KMS-11 (cell line): ENCODE data around the gene LDLRAD3.

Experiments
- H2AFZ ChIP-seq: fragments of 200-600 bp; sonication (generic); 2 replicates; pipeline ENCODE4 v1.6.1; 2016; ENCODE audit warnings: antibody characterized with exemption, mixed run types, low read depth
- H3K27ac ChIP-seq: fragments of 200-600 bp; sonication (generic); 2 replicates; pipeline ENCODE4 v1.6.1; 2016; ENCODE audit warnings: mild to moderate bottlenecking, mixed run types
- H3K27me3 ChIP-seq: fragments of 200-600 bp; sonication (generic); 2 replicates; pipeline ENCODE4 v1.6.1; 2017; ENCODE audit warnings: mild to moderate bottlenecking, low read depth, mixed run types, moderate library complexity; ENCODE audit not compliant: insufficient read depth
- H3K36me3 ChIP-seq: fragments of 200-600 bp; sonication (generic); 2 replicates; pipeline ENCODE4 v1.6.1; 2017; ENCODE audit warnings: mild to moderate bottlenecking, mixed run types; ENCODE audit not compliant: insufficient read depth
- H3K4me1 ChIP-seq: fragments of 200-600 bp; sonication (generic); 2 replicates; pipeline ENCODE4 v1.6.1; 2016; ENCODE audit warnings: mild to moderate bottlenecking, low read depth, mixed run types; ENCODE audit not compliant: poor library complexity, severe bottlenecking
- H3K4me2 ChIP-seq: fragments of 200-600 bp; sonication (generic); 2 replicates; pipeline ENCODE4 v1.7.0; 2016; ENCODE audit warnings: mild to moderate bottlenecking, mixed run types
- H3K4me3 ChIP-seq: fragments of 200-600 bp; sonication (generic); IDR thresholded peaks from 2 replicates; pipeline ENCODE4 v1.6.1; 2017; ENCODE audit warnings: low read depth, low read length, mixed read lengths; ENCODE audit not compliant: insufficient read depth
- H3K79me2 ChIP-seq: fragments of 200-600 bp; sonication (generic); 2 replicates; pipeline ENCODE4 v1.6.1; 2016; ENCODE audit warnings: low read depth, mixed run types; ENCODE audit not compliant: insufficient read depth
- H3K9ac ChIP-seq: fragments of 200-600 bp; sonication (generic); 2 replicates; pipeline ENCODE4 v1.6.1; 2016; ENCODE audit warnings: mild to moderate bottlenecking, mixed run types
- H4K20me1 ChIP-seq: fragments of 200-600 bp; sonication (generic); 2 replicates; pipeline ENCODE4 v1.6.1; 2016; ENCODE audit warnings: mild to moderate bottlenecking, mixed run types; ENCODE audit not compliant: insufficient read depth
- TF ChIP-seq, protein P1 (sequence below): fragments of 200-600 bp; sonication (generic); conservative IDR thresholded peaks from 2 replicates; pipeline ENCODE4 v1.6.1; 2017; ENCODE audit warnings: low read depth, mild to moderate bottlenecking, antibody characterized with exemption, low read length, moderate library complexity, mixed read lengths

LDLRAD3 gene

DNA sequence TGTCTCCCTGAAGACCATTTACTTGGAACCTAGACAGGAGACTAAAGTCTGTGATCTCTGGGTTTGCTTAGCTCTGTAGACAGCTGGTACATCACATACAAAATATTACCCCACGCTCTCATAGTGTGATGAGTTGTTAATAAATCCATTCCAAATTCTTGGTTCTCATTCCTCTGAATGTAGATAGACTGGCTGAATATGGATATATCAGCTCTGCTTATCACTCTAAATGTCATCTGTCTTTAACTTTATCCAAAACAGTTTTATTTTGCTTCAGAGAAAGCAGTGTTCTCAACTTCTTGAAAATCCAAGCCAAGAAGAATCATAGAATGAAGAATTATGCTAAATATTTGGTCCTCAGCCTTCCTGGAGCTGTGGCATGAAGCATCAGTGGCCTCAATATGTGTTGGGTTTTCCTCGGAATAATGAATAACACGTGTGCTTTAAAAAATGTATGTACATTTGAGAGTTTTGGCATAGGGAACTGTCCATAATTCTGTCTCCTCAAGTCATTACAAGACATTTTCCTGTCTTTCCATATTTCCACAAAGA is 10.5 kb upstream of the LDLRAD3 start:
- Histone ChIP-seq H3K9ac (no peak overlapping the region), H3K27me3 (no peaks in the 10 kb centered on the region), H3K4me3 (no peak overlapping the region), H4K20me1 (no peaks in the 10 kb centered on the region), H3K4me2 (no peak overlapping the region), H2AFZ (no peak overlapping the region), H3K27ac (no peak overlapping the region), H3K4me1 (peaks cover 12% of the 10 kb centered on the region), H3K79me2 (no peaks in the 10 kb centered on the region), H3K36me3 (no peaks in the 10 kb centered on the region)
- TF ChIP-seq, protein P1, sequence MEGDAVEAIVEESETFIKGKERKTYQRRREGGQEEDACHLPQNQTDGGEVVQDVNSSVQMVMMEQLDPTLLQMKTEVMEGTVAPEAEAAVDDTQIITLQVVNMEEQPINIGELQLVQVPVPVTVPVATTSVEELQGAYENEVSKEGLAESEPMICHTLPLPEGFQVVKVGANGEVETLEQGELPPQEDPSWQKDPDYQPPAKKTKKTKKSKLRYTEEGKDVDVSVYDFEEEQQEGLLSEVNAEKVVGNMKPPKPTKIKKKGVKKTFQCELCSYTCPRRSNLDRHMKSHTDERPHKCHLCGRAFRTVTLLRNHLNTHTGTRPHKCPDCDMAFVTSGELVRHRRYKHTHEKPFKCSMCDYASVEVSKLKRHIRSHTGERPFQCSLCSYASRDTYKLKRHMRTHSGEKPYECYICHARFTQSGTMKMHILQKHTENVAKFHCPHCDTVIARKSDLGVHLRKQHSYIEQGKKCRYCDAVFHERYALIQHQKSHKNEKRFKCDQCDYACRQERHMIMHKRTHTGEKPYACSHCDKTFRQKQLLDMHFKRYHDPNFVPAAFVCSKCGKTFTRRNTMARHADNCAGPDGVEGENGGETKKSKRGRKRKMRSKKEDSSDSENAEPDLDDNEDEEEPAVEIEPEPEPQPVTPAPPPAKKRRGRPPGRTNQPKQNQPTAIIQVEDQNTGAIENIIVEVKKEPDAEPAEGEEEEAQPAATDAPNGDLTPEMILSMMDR = no peak

DNA sequence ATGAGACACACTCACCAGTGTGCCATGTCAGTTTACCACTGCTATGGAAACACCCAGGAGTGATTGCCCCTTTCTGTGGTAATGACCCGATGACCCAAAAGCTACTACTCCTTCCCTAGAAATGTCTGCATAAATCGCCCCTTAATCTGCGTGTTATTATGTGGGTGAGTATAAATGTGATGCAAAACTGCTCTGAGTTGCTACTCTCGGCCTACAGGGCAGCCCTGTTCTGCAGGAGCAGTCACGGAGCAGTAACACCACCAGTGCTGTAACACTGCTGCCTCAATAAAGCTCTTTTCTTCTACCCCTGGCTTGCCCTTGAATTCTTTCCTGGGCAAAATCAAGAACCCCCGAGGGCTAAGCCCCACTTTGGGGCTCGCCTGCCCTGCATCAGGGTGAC is 9.6 kb upstream of the LDLRAD3 start:
- TF ChIP-seq, protein P1 = no peak
- Histone ChIP-seq H3K9ac (no peak overlapping the region), H3K27ac (no peak overlapping the region), H4K20me1 (no peaks in the 10 kb centered on the region), H3K4me3 (no peak overlapping the region), H3K4me1 (peaks cover 12% of the 10 kb centered on the region), H3K4me2 (no peak overlapping the region), H3K79me2 (no peaks in the 10 kb centered on the region), H3K27me3 (no peaks in the 10 kb centered on the region), H3K36me3 (no peaks in the 10 kb centered on the region), H2AFZ (no peak overlapping the region)

DNA sequence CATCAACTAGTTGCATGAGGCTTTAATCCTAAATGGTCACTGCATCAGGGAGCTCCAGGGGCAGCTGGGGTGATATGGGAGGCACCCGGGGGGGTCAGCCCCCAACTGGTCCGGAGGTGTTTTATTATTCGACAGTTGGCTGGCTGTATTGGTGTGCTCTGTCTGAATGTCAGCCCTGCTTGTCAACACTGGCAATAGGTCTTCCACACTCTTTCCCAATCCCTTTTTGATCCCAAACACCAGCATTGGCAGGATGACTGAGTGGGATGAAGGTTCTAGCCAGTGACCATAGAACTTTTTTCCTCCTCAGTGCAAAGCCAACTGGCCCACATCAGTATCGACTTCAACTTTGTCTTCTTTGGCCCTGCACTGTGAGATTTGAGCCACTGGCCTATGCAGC is 8.9 kb upstream of the LDLRAD3 start:
- Histone ChIP-seq H3K79me2 (no peaks in the 10 kb centered on the region), H3K4me2 (no peak overlapping the region), H3K27me3 (no peaks in the 10 kb centered on the region), H3K4me1 (peaks cover 12% of the 10 kb centered on the region), H3K4me3 (no peak overlapping the region), H4K20me1 (no peaks in the 10 kb centered on the region), H3K36me3 (no peaks in the 10 kb centered on the region), H3K27ac (no peak overlapping the region), H3K9ac (no peak overlapping the region), H2AFZ (no peak overlapping the region)
- TF ChIP-seq, protein P1 = no peak

DNA sequence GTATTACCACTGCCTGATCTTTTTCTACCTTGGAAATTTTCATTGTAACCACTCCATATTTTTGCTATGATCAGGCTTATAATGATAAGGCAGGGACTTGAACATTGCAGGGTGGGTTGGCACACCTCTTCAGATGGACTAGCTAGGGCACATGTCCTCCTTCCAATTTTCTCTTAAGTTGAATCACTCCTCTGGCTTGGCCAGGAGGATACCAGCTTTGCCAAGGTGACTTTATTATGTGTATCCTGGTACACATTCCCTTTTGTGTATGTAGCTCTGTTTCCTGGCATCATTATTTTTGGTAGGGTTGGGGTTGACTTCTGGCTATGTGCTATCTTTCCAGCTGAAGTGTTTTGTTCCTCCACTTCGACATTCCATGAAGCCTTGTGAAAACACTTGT is 8.5 kb upstream of the LDLRAD3 start:
- H3K9ac ChIP-seq = no peak overlapping the region
- TF ChIP-seq, protein P1 = no peak
- H3K27me3 ChIP-seq = no peaks in the 10 kb centered on the region
- no peaks in the 10 kb centered on the region for H3K36me3 ChIP-seq
- H3K27ac ChIP-seq = no peak overlapping the region
- H3K4me3 ChIP-seq = no peak overlapping the region
- H3K4me1 ChIP-seq = peaks cover 12% of the 10 kb centered on the region
- H4K20me1 ChIP-seq = no peaks in the 10 kb centered on the region
- no peak overlapping the region for H3K4me2 ChIP-seq
- no peaks in the 10 kb centered on the region for H3K79me2 ChIP-seq
- H2AFZ ChIP-seq = no peak overlapping the region
